Renal cortex interstitium (tissue), 15 donors: ENCODE results near the gene SULT2B1. TPM values are rescaled to one million over a fixed set of nuclear protein-coding genes. Genes with fewer than 3 reads are reported as not detected.

Experiments used
- DNase-seq, 11 donors: peaks; one replicate each; pipeline ENCODE4 v3.0.0-alpha.2; 2013; ENCODE audit warnings: low read depth in 9 of 11, low spot score in 4 of 11; ENCODE audit errors: extremely low read depth in 1 of 11
- long read RNA-seq, 16 experiments: transcript quantifications; one replicate each; lab custom pipeline, GENCODE V29; 2026
- polyA plus RNA-seq, 3 donors: library from polyadenylated mRNA; unstranded; fragments of 120-200 nt; gene quantifications; one replicate each; pipeline ENCODE4 v1.2.1, GENCODE V29; 2013; ENCODE audit not compliant: insufficient read length in 3 of 3

Gene SULT2B1
- under 1 TPM; 0.28 to 0.62 (median 0.33) TPM for polyA plus RNA-seq
- long read RNA-seq, donor 1, result 0 reads
- long read RNA-seq, donor 2, result 0 reads
- long read RNA-seq, donor 3, partial matches to known transcripts, result 0 of 1 reads
- long read RNA-seq, donor 3, other reads (novel, unspliced or antisense), result 0 of 1 reads
- long read RNA-seq, donor 4, partial matches to known transcripts, result 838 of 2,412 reads
- long read RNA-seq, donor 4, other reads (novel, unspliced or antisense), result 1,574 of 2,412 reads
- long read RNA-seq, donor 5, partial matches to known transcripts, result 0 of 1 reads
- long read RNA-seq, donor 5, other reads (novel, unspliced or antisense), result 0 of 1 reads
- long read RNA-seq, donor 6, result 0 reads
- long read RNA-seq, donor 7, result 0 reads
- long read RNA-seq, donor 8, result 0 reads
- long read RNA-seq, donor 9, result 0 reads
- long read RNA-seq, donor 10, result 0 reads
- long read RNA-seq, donor 11, result 0 reads
- long read RNA-seq, donor 12, result 0 reads
- long read RNA-seq, donor 13, result 0 reads
- long read RNA-seq, donor 14, partial matches to known transcripts, result 2,993 of 3,088 reads
- long read RNA-seq, donor 14, other reads (novel, unspliced or antisense), result 95 of 3,088 reads
- long read RNA-seq, donor 15, result 0 reads
- long read RNA-seq, donor 16, result 0 reads

DNA sequence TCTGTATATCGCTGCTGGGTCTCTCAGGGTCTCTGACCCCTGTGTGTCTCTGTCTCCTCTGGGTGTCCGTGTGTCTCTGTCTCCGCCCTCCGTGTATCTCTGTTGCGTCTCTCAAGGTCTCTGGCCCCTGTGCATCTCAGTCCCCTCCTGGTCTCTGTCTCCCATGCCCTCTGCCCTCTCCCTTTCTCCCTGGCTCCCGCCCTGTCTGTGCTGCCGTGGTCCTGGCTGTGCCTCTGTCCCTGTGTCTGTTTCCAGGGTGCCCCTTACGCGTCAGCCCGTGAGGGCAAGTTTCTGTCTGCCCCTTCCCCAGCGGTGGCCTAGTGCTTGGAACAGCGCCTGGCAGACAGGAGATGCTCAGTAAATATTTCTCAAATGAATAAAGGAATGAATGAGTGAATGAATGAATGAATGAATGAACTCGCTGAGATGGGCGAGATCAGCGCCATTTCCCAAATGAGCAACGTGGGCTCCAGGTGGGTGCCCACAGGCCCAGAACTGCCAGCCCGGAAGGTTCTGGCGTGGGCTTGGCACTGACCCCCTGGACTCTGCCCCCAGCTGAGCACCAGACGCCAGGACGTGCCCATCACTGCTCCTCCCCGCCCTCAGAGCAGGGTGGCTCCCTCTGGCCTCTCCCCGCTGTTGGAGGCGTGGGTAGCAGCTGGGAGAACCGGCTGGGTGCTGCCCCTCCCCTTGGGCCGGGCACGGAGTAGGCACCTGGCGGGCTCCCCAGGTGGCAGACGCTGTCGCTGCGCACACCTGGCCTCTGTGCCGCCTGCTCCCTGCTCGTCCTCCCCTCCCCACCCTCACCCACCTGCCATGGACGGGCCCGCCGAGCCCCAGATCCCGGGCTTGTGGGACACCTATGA lies at the start of gene SULT2B1:
SULT2B1 (plus strand) TSS at position 736 of the 866 bp plus-strand sequence; CDS start at position 817, 81 bp downstream.
- no peak for DNase-seq

DNA sequence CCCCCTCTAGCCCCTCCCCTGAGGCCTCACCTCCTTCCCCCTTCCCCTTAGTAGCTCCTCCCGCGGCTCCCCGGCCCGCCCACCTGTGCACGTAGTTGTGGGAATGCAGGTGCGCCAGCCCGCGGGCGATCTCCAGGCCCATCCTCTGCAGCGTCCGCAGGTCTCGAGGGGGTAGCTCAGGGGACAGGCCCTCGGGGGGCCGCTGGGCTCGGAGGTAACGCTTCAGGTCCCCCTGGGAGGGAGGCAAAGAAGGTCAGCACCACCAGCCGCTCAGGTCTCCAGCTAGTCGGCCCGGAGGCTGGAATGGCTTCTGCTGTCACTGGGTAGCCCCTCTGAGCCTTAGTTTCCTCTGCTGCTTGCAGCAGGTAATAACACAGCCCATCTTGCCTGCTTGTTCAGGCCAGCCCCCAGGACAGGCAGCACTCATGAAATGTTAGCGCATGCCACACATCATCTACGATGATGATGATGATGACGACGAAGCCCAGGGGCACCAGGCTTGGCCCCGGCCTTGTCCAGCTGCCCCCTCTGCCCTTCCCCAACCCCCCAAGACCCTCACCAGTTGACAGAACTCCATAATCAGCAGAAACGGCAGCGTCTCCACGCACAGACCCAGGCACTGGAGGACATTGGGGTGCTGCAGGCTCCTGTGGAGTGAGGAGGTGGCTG lies 49.5 kb upstream of the SULT2B1 start:
- DNase-seq, result no peak

DNA sequence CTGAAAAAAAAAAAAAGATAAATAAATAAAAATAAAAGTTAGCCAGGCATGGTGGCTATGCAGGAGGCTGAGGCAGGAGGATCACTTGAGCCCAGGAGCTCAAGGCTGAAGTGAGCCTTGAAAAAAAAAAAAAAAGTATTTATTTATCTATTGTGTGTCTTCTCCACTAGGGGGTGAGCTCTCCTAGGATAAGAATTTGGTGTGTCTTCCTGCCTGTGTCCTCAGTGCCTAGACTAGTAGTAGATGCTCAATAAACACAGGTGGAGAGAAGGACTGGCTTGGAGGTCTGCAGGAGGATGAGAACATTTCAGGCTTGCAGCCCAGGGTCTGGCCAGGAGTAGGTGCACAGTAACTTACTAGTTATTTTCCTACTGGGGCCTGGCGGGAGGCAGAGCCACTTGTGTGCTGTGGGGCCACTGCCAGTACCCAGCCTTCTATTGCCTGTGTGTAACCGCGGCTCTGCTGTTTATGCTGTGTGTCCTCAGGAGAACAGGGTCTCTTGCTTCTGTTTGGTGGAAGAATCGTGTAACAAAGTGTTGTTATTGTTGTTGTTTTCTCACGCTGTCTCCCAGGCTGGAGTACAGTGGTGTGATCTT lies 45.7 kb upstream of the SULT2B1 start:
- no peak for DNase-seq

DNA sequence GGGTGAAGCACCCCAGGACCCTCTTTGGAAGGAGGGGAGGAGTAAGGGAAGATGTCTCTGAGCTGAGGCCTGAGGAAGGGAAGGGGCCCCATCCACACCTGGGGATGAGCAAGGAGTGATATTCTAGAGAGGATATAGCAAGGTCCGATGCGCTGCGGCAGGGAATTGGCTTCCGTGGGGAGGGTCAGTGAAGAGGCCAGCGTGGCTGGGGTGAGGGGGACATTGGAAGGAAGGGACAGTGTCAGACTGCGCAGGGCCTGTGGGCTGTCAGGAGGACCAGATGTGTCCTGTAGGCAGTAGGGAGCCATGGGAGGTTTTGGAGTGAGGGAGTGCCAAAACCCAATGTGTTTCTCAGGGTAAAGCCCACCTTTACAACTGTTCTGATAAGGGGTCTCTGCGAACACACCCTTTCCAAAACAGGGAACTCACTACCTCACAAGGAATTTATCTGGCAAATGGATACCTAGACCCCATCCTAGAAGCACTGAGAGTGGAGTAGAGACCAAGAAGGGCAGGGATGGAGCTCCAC lies 44.0 kb upstream of the SULT2B1 start:
- no peak for DNase-seq

DNA sequence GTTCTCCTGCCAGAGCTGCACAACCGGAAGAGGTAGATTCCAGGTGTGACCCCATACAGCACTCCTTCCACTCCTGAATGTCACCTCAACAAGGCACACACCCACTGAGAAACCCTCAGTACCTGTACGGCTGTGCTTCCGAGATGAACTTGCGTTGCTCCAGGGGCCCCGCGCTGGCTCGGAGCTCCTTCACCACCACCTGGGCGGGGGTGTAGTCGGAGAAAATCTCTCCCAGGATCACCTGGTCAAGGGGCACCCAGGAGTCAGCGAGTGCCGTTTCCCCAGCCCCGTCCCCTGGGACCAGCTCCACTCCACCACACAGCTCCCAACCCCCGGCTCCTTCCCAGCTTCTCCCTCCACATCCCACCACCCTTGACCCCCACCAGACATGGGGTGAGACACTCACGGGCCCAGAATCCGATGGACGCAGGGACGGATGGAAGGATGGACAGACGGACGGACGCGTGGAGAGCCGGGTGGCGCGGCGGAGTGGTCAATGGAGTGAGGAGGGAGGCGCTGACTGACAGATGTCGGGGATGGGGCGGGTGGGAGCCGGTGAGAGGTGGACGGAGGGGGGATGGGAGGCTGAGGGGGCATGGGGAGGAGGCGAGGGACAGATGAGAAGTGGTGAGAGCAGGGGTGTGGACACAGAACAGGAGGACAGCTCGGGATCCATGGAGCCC lies 43.1 kb upstream of the SULT2B1 start:
- DNase-seq, result no peak

DNA sequence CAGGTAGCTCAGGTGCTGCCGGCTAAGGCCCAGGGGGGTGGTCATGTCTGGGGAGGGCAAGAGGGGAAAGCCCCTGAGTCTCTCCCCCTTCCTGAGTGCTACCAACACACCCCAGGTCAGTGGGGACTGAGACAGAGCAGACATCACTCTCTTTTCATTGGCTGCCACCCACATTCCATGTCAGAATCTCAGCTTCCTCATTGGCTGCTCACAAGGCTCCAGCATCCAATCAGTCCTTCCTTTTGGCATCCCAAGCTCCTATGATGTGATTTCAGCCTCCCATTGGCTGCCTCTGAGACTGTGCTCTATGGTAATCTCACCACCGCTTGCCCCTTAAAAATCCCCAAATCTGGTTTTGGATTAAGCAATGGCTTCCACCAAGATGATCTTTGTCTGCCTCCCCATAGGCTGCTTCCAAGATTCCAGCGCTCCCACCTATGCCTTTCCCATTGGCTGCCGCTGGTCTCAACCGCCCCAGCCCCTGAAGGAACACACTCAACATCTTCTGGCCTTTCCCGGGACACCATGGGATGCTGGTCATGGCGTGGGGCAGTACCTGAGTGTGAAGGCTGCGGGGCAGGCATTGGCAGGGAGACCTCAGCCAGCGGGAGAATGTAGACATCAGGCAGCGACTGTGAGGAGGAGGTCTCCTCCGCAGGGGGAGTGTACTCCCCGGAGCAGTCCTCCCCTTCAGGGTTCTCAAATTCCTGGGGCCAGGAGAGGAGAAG lies 42.3 kb upstream of the SULT2B1 start:
- no peak for DNase-seq

DNA sequence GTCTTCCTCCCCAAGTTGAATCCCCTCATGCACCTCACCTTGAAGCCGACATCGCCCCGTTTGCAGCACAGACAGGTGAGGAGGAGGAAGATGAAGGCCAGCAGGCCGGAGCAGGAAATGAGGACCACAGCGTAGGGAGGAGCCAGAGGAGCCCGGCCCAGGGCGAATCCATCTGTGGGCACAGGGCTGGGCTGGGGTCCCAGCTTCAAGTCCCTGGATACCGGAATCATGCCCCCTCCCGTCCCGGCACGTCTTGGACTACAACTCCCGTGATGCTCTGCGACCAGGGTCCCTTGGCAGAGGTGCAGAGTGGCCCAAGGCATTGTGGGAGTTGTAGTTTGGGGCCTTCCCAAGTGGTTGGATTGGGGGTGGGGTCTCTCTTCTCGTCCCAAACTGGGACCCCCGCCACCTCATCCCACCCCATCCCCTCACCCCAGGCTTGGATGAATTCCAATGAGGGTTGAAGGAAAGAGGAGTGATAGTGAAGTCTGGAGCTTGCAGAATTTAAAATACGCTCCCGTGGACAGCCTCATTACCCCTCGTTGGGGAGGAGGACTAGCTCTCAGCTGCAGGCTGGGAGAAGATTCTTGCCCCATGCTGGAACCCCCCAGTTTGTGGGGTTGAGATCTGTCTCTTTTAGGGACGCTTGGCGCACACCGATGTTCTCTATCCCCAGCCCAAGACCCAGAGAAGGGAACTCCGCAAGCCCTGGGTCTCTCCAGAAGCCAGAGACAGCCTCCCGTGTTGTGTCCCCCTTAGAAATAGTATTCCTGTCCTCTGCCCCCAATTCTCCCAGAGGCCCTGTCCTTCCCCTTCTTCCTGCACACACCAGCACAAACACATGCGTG lies 41.3 kb upstream of the SULT2B1 start:
- no peak for DNase-seq

DNA sequence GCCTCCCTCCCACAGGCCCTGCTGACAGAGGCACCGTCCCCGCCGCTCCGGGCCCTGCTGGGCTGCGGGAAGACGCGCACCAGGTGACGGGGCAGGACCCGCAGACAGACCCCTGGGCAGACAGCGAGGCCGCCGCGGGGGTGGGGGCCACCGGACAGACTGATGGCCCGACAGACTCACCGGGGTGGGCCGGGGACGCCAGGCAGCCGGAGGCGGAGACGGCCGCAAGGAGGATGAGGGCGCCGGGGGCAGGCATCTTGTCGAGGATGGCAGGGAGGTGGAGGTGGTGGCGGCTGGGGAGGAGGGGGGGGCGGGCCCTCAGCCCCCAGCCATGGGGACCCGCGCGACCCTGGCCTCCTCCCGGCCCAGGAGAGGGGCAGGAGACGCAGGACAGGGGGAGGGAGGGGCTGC lies 40.6 kb upstream of the SULT2B1 start:
- DNase-seq, result no peak

DNA sequence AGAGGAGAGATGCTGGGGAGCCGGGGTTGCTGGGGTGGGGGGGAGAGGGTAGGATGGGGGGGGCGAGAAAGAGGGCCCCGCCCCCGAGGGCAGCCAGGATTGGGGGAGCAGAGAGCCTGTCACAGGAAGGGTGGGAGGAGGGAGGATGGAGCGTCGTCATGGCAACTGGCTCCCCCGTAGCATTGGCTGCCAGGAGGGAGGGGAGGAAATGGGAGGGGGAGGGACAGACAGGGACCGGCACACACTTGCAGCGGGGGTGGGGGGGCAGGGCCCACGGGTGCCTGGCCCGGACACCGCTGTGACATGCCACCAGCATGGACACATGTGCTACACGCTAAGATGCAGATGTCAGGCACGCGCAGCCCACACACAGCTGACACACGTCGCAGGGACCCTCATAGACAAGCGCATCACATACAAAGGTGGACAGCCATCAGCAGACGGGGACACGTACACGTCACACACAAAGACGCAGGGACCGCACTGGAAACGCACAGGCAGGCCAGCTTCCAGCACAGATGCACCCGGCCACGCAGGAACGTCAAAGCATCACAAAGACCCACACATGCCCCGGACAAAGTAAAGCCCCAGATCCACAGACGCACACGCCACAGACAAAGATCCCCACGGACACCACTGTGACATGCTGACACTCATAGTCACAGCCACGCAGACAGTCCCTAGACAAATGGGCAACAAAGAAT lies 40.0 kb upstream of the SULT2B1 start, which contains the start of gene LMTK3:
LMTK3 (minus strand) TSS at position 36 of the 704 bp plus-strand sequence. CDS start 259 bp downstream, outside the sequence.
- DNase-seq, result no peak

DNA sequence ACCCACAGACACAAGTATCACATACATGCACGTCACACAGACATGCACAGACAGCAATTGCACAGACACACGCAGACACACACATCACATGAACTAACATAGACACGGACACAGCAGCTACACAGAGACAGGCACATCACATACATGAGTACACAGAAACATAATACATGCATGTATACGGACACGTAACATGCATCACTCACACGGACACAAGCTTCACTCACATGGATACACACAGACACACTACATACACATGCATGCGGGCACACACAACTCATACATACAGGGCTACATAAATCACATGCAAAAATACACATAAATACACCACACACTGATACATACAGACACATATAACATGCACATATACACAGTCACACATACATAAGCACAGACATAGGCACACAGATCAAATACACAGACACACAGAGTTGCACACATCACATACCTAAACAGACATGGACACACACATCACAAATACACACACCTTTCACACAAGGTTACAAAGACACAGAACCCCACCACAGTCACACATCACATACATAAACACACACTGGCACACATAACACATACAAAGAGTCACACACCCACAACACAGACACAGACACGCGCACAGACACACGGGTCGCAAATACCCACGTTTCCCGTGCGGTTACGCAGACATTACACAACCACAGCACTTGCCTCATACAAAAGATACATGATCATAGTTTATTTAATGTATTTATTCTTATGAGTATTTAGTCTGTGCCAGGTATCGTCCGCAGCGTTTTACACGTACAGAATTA lies 39.3 kb upstream of the SULT2B1 start:
- no peak for DNase-seq

DNA sequence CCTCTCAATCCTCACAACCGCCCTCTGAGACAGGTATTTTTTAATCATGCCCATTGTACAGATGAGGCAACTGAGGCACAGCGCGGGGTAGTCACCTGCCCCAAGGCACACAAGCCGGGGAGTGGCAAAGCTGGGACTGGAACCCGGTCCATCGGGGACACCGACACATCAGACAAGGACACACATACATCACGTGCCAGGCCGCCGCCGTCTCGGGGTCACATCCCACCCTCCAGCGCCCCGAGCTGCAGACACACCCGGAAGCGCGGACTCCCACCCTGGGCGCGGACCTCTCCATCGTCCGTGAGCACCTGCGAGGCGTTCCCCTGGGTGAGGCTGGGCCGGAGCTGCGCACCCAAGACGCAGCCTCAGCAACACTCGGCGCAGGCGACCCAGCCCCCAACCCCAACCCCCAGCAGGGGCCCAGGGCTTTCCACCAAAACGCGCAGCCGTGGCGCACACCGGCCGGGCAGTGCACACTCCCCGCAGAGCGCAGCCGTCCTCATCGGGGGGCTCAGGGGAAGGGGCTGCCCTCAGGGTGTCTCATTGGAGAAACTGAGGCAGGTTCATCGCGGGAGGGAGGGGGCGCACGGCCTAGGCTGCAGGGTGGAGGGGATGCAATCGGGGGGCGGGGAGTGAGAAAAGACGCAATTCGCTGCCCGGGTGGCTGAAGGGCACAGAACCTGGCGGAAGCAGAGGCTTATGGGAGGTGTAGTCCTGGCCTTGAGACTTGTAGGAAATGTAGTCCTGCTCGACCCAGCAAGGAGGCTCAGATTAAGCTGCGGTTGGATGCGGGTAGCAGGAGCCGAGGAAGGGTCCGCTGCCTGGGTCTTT lies 38.5 kb upstream of the SULT2B1 start:
- peak in 2 of 11 donors; percentile 63 to 71 for DNase-seq

DNA sequence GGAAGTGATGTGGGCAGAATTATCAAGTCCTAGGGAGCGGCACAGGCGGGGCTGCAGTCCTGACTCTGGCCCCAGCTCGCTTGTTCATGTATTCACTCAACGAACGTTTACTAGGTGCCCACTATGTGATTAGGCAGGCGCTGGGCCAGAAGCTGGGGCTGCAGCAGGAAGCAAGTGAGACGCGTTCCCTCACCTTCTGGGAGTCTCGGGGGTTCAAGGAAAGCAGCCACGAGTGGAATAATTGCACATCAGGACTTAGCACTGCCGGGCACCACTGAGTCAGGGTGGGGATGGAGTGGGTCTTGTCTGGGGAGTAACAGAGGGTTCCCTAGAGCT lies 37.9 kb upstream of the SULT2B1 start:
- no peak for DNase-seq

DNA sequence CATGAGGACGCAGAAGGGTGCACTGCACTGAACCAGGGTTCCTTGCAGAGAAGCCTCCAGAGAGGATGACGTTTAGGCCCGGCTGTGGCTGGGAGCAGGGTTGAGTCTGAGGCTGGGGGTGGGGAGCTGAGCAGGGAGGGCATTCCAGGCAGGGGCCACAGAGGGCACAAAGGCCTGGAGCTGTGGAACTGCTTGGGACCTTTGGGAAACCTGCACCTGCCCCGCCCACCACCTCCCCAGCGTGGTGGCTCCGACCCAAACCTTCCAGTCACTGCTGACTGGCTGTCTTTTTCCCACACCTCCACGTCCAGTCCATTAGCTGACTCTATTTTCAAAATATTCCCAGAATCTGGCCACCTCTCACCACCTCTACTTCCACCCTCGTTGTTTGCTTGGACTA lies 35.4 kb upstream of the SULT2B1 start:
- DNase-seq, result no peak

DNA sequence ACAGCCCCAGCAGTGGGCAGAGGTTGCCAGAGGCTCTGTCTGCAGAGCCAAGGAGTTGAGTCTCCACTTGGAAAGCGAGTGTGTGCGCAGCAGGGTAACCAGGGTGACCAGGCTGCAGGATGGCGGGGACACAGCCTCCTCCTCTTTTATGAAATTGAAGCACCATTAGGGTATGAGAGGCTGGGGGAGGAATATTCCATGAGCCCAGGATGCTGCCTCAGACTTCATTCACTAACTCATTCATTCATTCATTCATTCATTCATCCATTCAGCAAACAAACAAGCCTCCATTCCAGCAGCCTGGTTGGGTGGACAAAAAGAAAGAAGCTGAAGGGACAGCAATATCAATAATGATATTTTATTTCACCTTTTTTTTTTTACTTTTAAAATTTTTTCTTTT lies 33.8 kb upstream of the SULT2B1 start:
- DNase-seq, result no peak
